ENCODE measurements around the gene CUL9.

- peak; percentile 76 to 97 (median 91) for TF ChIP-seq CTCF (IDR thresholded peaks at IDR 0.05)
- peak in 1 of 2 donors; percentile 38 for TF ChIP-seq POLR2A (IDR thresholded peaks at IDR 0.05)
These were observed 47.2 kb downstream of the CUL9 start, which contains the start of gene DNPH1 for GRCh38 chr6:43228951-43229802.
